HepG2 (cell line): ENCODE data around the gene F2RL3.

Experiments
- CREB1 ChIP-seq, 2 experiments: fragments of 450-650 bp in 1 of 2; IDR thresholded peaks; 2 replicates each; pipeline ENCODE4 v1.6.1; 2016 to 2017; ENCODE audit warnings: control low read depth in 1 of 2, mild to moderate bottlenecking in 1 of 2, missing compliant biosample characterization in 1 of 2, missing genetic modification characterization in 1 of 2
- ISL2 ChIP-seq: sonication (generic); formaldehyde crosslinking; IDR thresholded peaks from 2 replicates; pipeline ENCODE4 v1.5.0; 2020; ENCODE audit warnings: missing genetic modification reagents
- RELA ChIP-seq: sonication (generic); formaldehyde crosslinking; IDR thresholded peaks from 2 replicates; pipeline ENCODE4 v1.4.0; 2020; ENCODE audit warnings: missing genetic modification reagents
- RXRB ChIP-seq: IDR thresholded peaks from 2 replicates; pipeline ENCODE4 v1.6.1; 2016; ENCODE audit warnings: borderline replicate concordance, missing genetic modification reagents, missing compliant biosample characterization
- SIN3A ChIP-seq: IDR thresholded peaks from 2 replicates; pipeline ENCODE4 v1.6.1; 2011; ENCODE audit warnings: low read depth, mild to moderate bottlenecking, control low read depth, low read length, borderline replicate concordance
- SIX4 ChIP-seq: sonication (generic); formaldehyde crosslinking; IDR thresholded peaks from 2 replicates; pipeline ENCODE4 v1.4.0; 2020; ENCODE audit warnings: missing genetic modification reagents
- U2AF2 ChIP-seq: fragments of 200-400 bp; formaldehyde crosslinking; IDR thresholded peaks from 2 replicates; pipeline ENCODE4 v1.6.1; 2017; ENCODE audit warnings: low read depth, mild to moderate bottlenecking, low read length
- ZNF546 ChIP-seq: sonication (generic); formaldehyde crosslinking; conservative IDR thresholded peaks from 2 replicates; pipeline ENCODE4 v1.8.1; 2023; ENCODE audit warnings: mild to moderate bottlenecking, missing genetic modification reagents
- ZNF782 ChIP-seq: sonication (generic); formaldehyde crosslinking; IDR thresholded peaks from 2 replicates; pipeline ENCODE4 v1.4.0; 2020; ENCODE audit warnings: missing genetic modification reagents, mild to moderate bottlenecking, borderline replicate concordance

GRCh38 chr19:16875584-16876555, 12.9 kb upstream of the F2RL3 start:
- TF ChIP-seq U2AF2 = no peak
- TF ChIP-seq ZNF546 (CRISPR knock-in tag) = no peak
- TF ChIP-seq RXRB (CRISPR knock-in tag) = no peak
- TF ChIP-seq ZNF782 = no peak
- no peak for TF ChIP-seq CREB1 (IDR thresholded peaks at IDR 0.05)
- no peak for TF ChIP-seq CREB1 (CRISPR knock-in tag; IDR thresholded peaks at IDR 0.05)
- no peak for TF ChIP-seq SIN3A
- TF ChIP-seq ISL2 (CRISPR knock-in tag) = no peak
- no peak for TF ChIP-seq RELA
- no peak for TF ChIP-seq SIX4 (CRISPR knock-in tag)
